H1 (cell line): ENCODE data around the gene KDM2A. TPM values are rescaled to one million over a fixed set of nuclear protein-coding genes. Genes with fewer than 3 reads are reported as not detected.
A peak's percentile ranks its signal among the peaks of the same experiment; 100 is the strongest.

Experiments used
- CTCF ChIA-PET: fragments of 300-600 bp; sonication (Branson Sonifier 250); formaldehyde crosslinking; loops from one replicate; lab custom pipeline; 2021; ENCODE audit not compliant: partially characterized antibody; lab: Charles Lee
- POLR2A ChIA-PET: fragments of 300-600 bp; sonication (Branson Sonifier 250); formaldehyde crosslinking; loops from one replicate; lab custom pipeline; 2021; ENCODE audit warnings: inconsistent platforms; ENCODE audit not compliant: partially characterized antibody; lab: Charles Lee
- DNase-seq, 2 experiments: peaks; one replicate each; pipeline versions ENCODE4 v3.0.0 to v3.0.0-alpha.2; 2010 to 2022; ENCODE audit warnings: low spot score in 2 of 2, low read depth in 1 of 2, mixed read lengths in 1 of 2
- FAIRE-seq: peaks from 2 replicates; lab custom pipeline; 2011; peaks lifted over from hg19 to GRCh38; lab: Jason Lieb, UNC
- H2AFZ ChIP-seq: 2 replicates; pipeline ENCODE4 v1.8.1; 2012; ENCODE audit warnings: low read length, inconsistent platforms
- H2AK5ac ChIP-seq: 2 replicates; pipeline ENCODE4 v1.6.1; 2013; ENCODE audit warnings: low read depth, low read length
- H2BK120ac ChIP-seq: replicated peaks from 2 replicates; pipeline ENCODE3; 2013; ENCODE audit warnings: low read depth, low read length, inconsistent platforms
- H2BK12ac ChIP-seq: 2 replicates; pipeline ENCODE4 v1.6.1; 2013; ENCODE audit warnings: low read depth, low read length
- H2BK15ac ChIP-seq: 2 replicates; pipeline ENCODE4 v1.6.1; 2013; ENCODE audit warnings: low read length
- H2BK20ac ChIP-seq: 2 replicates; pipeline ENCODE4 v1.6.1; 2013; ENCODE audit warnings: low read length
- H2BK5ac ChIP-seq: 2 replicates; pipeline ENCODE4 v1.6.1; 2013; ENCODE audit warnings: low read depth, low read length
- H3K14ac ChIP-seq: 2 replicates; pipeline ENCODE4 v1.6.1; 2013; ENCODE audit warnings: inconsistent platforms; ENCODE audit not compliant: insufficient read length
- H3K18ac ChIP-seq: 2 replicates; pipeline ENCODE4 v1.6.1; 2013; ENCODE audit warnings: low read length; ENCODE audit errors: extremely low read depth
- H3K23ac ChIP-seq: 2 replicates; pipeline ENCODE4 v1.6.1; 2013; ENCODE audit warnings: inconsistent platforms; ENCODE audit not compliant: insufficient read length
- H3K23me2 ChIP-seq: 2 replicates; pipeline ENCODE4 v1.6.1; 2013; ENCODE audit warnings: low read depth, low read length
- H3K27ac ChIP-seq: 2 replicates; pipeline ENCODE4 v1.6.1; 2011; ENCODE audit warnings: low read depth, low read length, inconsistent platforms
- H3K27me3 ChIP-seq, 4 experiments: replicated peaks in 1 of 4; 1 replicate in 1 of 4; 2 replicates in 3 of 4; pipeline versions ENCODE4 v1.6.1 to v1.8.1; 2011 to 2013; ENCODE audit warnings: low read length in 3 of 4, mild to moderate bottlenecking in 3 of 4, inconsistent platforms in 2 of 4, mixed read lengths in 2 of 4, moderate library complexity in 1 of 4; ENCODE audit not compliant: control insufficient read depth in 3 of 4, insufficient read depth in 3 of 4; ENCODE audit errors: extremely low read depth in 1 of 4
- H3K36me3 ChIP-seq, 4 experiments: 2 replicates each; pipeline versions ENCODE4 v1.6.1 to v1.8.1; 2011 to 2013; ENCODE audit warnings: mild to moderate bottlenecking in 4 of 4, low read length in 3 of 4, moderate library complexity in 2 of 4, control low read depth in 1 of 4, inconsistent platforms in 1 of 4; ENCODE audit not compliant: insufficient read depth in 4 of 4, control insufficient read depth in 2 of 4
- H3K4ac ChIP-seq: replicated peaks from 2 replicates; pipeline ENCODE3; 2013; ENCODE audit warnings: low read length, low read depth, mixed read lengths, inconsistent platforms; ENCODE audit not compliant: insufficient read length
- H3K4me1 ChIP-seq, 4 experiments: replicated peaks in 1 of 4; 1 replicate in 1 of 4; 2 replicates in 3 of 4; pipeline versions ENCODE4 v1.6.1 to v1.8.1; 2011 to 2013; ENCODE audit warnings: low read length in 3 of 4, inconsistent platforms in 2 of 4, mixed read lengths in 1 of 4; ENCODE audit not compliant: insufficient read depth in 4 of 4, control insufficient read depth in 3 of 4
- H3K4me2 ChIP-seq, 2 experiments: 2 replicates each; pipeline versions ENCODE4 v1.6.1 to v1.8.1; 2011 to 2013; ENCODE audit warnings: low read depth in 2 of 2, low read length in 2 of 2, control low read depth in 1 of 2, inconsistent platforms in 1 of 2, mild to moderate bottlenecking in 1 of 2; ENCODE audit not compliant: insufficient read depth in 1 of 2
- H3K4me3 ChIP-seq, 4 experiments: fragments of 200-600, 300-600 bp in 1 of 4; sonication (generic), shearing (Covaris generic), sonication (Bioruptor Twin) in 1 of 4; 2 replicates each; pipeline versions ENCODE4 v1.5.1 to v1.8.1; 2011 to 2016; ENCODE audit warnings: low read length in 4 of 4, low read depth in 3 of 4, control low read depth in 2 of 4, inconsistent platforms in 2 of 4, mild to moderate bottlenecking in 2 of 4, mixed read lengths in 1 of 4, moderate library complexity in 1 of 4; ENCODE audit not compliant: insufficient read depth in 2 of 4; ENCODE audit errors: extremely low read depth in 1 of 4
- H3K56ac ChIP-seq: replicated peaks from 2 replicates; pipeline ENCODE3; 2013; ENCODE audit warnings: low read depth, mild to moderate bottlenecking, mixed read lengths, low read length, inconsistent platforms; ENCODE audit not compliant: insufficient read length
- H3K79me1 ChIP-seq: 2 replicates; pipeline ENCODE4 v1.6.1; 2013; ENCODE audit warnings: low read depth, low read length, control low read depth
- H3K79me2 ChIP-seq, 2 experiments: 2 replicates each; pipeline versions ENCODE4 v1.6.1 to v1.8.1; 2012 to 2013; ENCODE audit warnings: low read length in 2 of 2, mild to moderate bottlenecking in 2 of 2, inconsistent platforms in 1 of 2; ENCODE audit not compliant: insufficient read depth in 2 of 2, control insufficient read depth in 1 of 2
- H3K9ac ChIP-seq, 4 experiments: replicated peaks in 1 of 4; 1 replicate in 1 of 4; 2 replicates in 3 of 4; pipeline versions ENCODE4 v1.6.1 to v1.8.1; 2011 to 2013; ENCODE audit warnings: low read depth in 3 of 4, low read length in 3 of 4, control low read depth in 2 of 4, mild to moderate bottlenecking in 2 of 4, moderate library complexity in 2 of 4, inconsistent platforms in 1 of 4; ENCODE audit errors: extremely low read depth in 1 of 4
- H3K9me3 ChIP-seq, 2 experiments: 2 replicates each; pipeline versions ENCODE4 v1.6.1 to v1.8.1; 2012 to 2013; ENCODE audit warnings: mild to moderate bottlenecking in 2 of 2, moderate library complexity in 2 of 2, control low read depth in 1 of 2, inconsistent platforms in 1 of 2, low read depth in 1 of 2, low read length in 1 of 2, mixed read lengths in 1 of 2; ENCODE audit not compliant: insufficient read depth in 2 of 2
- H4K20me1 ChIP-seq, 2 experiments: replicated peaks in 1 of 2; 2 replicates each; pipeline versions ENCODE3 to v1.8.1; 2011 to 2013; ENCODE audit warnings: inconsistent platforms in 2 of 2, low read length in 2 of 2, mild to moderate bottlenecking in 1 of 2; ENCODE audit not compliant: insufficient read depth in 2 of 2, control insufficient read depth in 1 of 2
- H4K5ac ChIP-seq: 2 replicates; pipeline ENCODE4 v1.6.1; 2013; ENCODE audit warnings: low read length, low read depth, mixed read lengths, inconsistent platforms; ENCODE audit not compliant: insufficient read length
- H4K8ac ChIP-seq: 2 replicates; pipeline ENCODE4 v1.8.0; 2013; ENCODE audit warnings: mild to moderate bottlenecking, moderate library complexity, low read length, inconsistent platforms; ENCODE audit not compliant: insufficient read depth; ENCODE audit errors: extremely low read depth
- H4K91ac ChIP-seq: replicated peaks from 2 replicates; pipeline ENCODE3; 2013; ENCODE audit warnings: low read length, mixed read lengths, inconsistent platforms; ENCODE audit not compliant: insufficient read length
- GTF2F1 ChIP-seq: IDR thresholded peaks from 2 replicates; pipeline ENCODE4 v1.6.1; 2012; ENCODE audit warnings: low read depth, low read length, improper control_type of control experiment, borderline replicate concordance
- SP2 ChIP-seq: IDR thresholded peaks from 2 replicates; pipeline ENCODE4 v1.6.1; 2012; ENCODE audit warnings: mild to moderate bottlenecking, low read length, inconsistent platforms
- TAF1 ChIP-seq: IDR thresholded peaks from 2 replicates; pipeline ENCODE4 v1.6.1; 2011; ENCODE audit warnings: mild to moderate bottlenecking, low read depth, low read length
- WGBS, 2 experiments: shearing (Covaris generic) in 1 of 2; methylation state at CpG; one replicate each; pipeline versions ENCODE4 v1.1.6 to v1.1.7; 2013 to 2015; ENCODE audit warnings: low lambda C conversion rate in 2 of 2, mixed read lengths in 2 of 2, inconsistent platforms in 1 of 2, low coverage in 1 of 2, missing lambda C conversion rate in 1 of 2; ENCODE audit not compliant: insufficient replicate concordance in 2 of 2, insufficient coverage in 1 of 2, insufficient read length in 1 of 2; ENCODE audit errors: extremely low coverage in 1 of 2, missing lambda C conversion rate in 1 of 2; 5-methylcytosine and 5-hydroxymethylcytosine counted together
- polyA plus RNA-seq, 7 experiments: library from polyadenylated mRNA; depleted of rRNA in 3 of 7; stranded (reverse) in 5 of 7; unstranded in 2 of 7; fragments of >200 nt in 5 of 7; fragments of 200-250 nt in 2 of 7; gene quantifications; 1 replicate in 5 of 7; 2 replicates in 1 of 7; 4 replicates in 1 of 7; pipeline versions ENCODE4 v1.2.1 to v1.2.3, GENCODE V29; 2011 to 2013; ENCODE audit warnings: missing spikeins in 2 of 7, mixed read lengths in 2 of 7
- total RNA-seq: library from RNA; stranded (reverse); fragmentation: NEBNext Ultra II Directional; extraction: Animal tissue kit (Norgen Biotek cat#: 25700); gene quantifications from 2 replicates; pipeline ENCODE4 v1.2.1, GENCODE V29; 2021

KDM2A gene
- total and polyA plus RNA-seq, 2 of the 8 experiments (the other 6 are each of a cell fraction or from before 2014, with no cell fraction given): 55.4 to 66.2 TPM

- Histone ChIP-seq H3K9me3 (no peaks in the 10 kb centered on the region), H3K27me3 (no peaks in the 10 kb centered on the region), H3K27ac (no peak overlapping the region), H4K91ac (no peak overlapping the region), H3K18ac (no peak overlapping the region), H2BK5ac (no peak overlapping the region), H3K14ac (no peak overlapping the region), H2BK120ac (no peak overlapping the region), H4K5ac (no peak overlapping the region), H3K4me3 (peak overlapping the region; percentile 80 to 97 (median 92)), H3K79me1 (no peaks in the 10 kb centered on the region; the same call in 1 of the 2 replicates), H2AFZ (no peak overlapping the region), H3K4me1 (peaks cover 0 to 5% (median 3%) of the 10 kb centered on the region in 4 experiments; a peak in 4 of 7 replicates), H2BK15ac (no peak overlapping the region), H4K8ac (no peak overlapping the region), H4K20me1 (peaks cover 3% of the 10 kb centered on the region in 2 experiments), H3K23me2 (peaks cover 10% of the 10 kb centered on the region; the same call in 1 of the 2 replicates), H3K4ac (no peak overlapping the region), H3K23ac (no peak overlapping the region), H3K56ac (no peak overlapping the region), H2BK20ac (no peak overlapping the region), H2BK12ac (no peak overlapping the region), H3K4me2 (peak overlapping the region; percentile 81 to 95), H3K9ac (peak overlapping the region in 3 of 4 experiments; percentile 5 to 89 (median 81); a peak in 4 of 7 replicates), H2AK5ac (no peak overlapping the region), H3K36me3 (peaks cover 0 to 11% (median 0%) of the 10 kb centered on the region in 4 experiments; a peak in 1 of 8 replicates), H3K79me2 (peaks cover 30 to 59% of the 10 kb centered on the region in 2 experiments)
- FAIRE-seq: no peak
- TF ChIP-seq SP2 (no peak), GTF2F1 (no peak), TAF1 (0 out of 2 replicates have a peak, but pooled peaks have one; percentile 7)
- DNase-seq: no peak
- ChIA-PET POLR2A (interaction anchor here (0.7 to 1.1 kb wide), 2 partner anchors 14 to 182 kb away, joined by 3 to 4 read pairs; partner anchors contain the start of gene SSH3), CTCF (interaction anchor here (1.4 kb wide), 1 partner anchor 25 kb away, joined by 6 read pairs; no protein-coding TSS in a partner anchor)
- WGBS, 2 experiments: 2% methylated on average over 12 of the region's 12 CpGs; no CpG with 5 or more reads in 1 of the 2 experiments
These were observed 1.4 kb downstream of the KDM2A start for GRCh38 chr11:67120456-67120855.
